Measurements from ENCODE around the gene ASTL.

Gene ASTL

DNA sequence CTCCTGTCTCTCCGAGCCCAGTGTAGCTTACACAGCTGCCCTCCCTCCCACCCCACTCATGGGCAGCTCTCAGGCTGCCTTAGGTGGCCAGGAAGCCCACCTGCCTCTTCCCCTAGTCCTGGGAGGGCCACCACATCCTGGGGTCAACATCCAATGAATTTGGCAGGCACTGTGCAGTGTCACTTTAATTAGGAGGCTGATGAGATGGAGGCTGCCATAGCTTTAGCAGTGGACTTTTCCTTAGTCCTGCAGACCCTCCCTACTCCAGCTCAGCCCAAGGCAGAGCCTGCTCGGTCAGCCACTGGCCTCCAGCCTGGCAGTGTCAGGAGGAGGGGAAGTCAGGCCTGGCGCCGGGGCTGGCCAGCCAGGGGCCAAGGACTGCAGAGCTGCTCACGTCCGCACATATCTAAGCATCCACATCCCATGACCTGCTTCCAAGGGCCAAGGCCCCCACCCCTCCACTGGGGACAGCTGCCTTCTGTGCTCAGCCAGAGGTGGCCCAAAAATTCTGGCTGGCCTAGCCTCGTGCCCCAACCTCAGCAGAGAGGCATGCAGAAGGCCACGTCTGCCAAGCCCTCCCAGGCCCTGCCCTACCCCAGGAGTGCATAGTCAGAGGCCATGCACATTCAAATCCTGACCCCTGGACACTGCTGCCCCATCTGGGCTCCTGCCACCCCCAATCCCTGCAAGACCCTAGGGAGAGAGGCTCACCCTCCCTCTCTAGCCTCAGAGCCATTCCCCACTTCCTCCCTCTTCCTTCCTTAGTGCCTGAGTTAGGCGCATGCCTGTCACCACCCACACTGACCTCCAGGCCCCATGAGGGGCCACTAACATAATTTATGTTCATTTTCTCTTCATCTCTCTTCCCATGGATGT is 55.0 kb downstream of the ASTL start:
- no peak for DNase-seq (ENCODE audit: low spot score)

DNA sequence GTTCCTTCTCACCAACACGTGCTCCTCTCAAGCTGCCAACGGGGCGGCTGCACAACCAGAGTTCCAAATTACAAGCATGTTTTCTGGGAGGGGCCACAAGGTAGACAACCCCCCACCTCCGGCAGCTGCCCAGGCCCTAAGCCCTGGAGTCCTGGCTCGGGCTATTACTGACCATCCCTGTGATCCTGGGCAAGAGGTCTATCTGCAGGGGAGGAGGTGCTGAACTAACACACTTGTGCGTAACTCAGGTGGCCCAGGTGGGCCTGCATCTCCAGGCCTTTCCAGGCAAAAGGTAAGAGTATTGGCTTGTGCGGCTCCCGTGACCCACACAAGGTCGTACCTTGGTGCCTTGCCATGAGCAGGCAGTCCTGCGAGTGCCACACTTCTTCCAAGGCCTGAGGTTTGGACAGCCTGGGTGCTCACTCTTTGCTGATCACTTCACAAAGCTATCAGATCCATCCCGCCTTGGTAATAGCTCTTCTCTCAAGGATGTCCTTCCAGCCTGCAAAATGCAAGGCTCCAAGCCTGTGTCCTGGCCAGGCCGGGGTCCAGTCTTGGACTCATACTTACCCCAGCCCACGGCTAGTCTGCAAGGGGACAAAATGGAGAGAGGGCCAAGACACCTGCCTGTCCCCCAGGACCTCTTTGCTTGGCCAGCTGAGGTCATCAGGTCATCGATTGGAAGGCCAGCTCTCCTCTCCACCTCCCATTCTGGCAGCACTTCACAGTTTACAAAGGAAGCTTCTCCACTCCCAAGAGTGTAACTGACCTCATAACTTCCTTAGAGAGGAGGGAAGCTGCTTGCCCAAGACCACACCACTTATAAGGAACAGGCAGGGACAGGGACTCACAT is 55.9 kb downstream of the ASTL start:
- DNase-seq (ENCODE audit: low spot score) = no peak

DNA sequence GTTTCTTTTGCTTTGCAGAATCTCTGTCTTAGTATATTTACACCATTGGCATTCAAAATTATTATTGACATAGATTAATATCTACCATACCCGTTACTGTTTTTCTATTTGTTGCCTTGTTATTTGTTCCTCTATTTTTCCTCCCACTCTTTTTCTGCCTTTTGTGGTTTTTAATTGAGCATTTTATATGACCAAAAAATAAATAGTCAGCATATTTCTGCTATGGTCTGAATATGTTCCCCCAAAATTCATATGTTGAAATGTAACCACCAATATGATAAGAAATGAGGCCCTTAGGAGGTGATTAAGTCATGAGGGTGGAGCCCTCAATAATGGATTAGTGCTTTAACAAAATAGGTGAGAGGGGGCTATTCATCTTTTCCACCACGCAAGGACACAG is 57.3 kb downstream of the ASTL start:
- no peak for DNase-seq (ENCODE audit: low spot score)

DNA sequence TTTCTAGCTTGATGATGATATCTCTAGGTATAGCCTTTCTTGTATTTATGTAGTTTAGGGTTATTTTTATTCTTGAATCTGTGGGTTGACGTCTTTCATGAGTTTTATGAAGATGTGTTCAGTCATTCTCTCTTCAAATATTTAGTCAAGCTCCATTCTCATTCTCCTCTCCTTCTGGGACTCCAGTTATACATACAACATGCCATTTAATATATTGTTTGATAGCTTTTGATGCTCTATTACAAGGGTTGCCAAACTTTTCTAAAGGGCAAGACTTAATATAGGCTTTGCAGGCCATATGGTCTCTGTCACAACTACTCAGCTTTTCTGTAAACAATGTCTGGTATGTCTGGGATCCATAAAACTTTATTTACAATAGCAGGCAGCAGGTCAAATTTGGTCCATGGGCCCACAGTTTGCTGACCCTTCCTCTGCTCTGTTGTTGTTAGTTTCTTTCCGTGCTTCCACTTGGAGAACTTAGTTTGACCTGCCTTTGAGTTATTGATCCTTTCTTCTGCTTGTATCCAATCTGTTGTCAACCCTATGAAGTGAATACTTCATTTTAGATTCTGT is 63.0 kb downstream of the ASTL start:
- DNase-seq (ENCODE audit: low spot score) = no peak

DNA sequence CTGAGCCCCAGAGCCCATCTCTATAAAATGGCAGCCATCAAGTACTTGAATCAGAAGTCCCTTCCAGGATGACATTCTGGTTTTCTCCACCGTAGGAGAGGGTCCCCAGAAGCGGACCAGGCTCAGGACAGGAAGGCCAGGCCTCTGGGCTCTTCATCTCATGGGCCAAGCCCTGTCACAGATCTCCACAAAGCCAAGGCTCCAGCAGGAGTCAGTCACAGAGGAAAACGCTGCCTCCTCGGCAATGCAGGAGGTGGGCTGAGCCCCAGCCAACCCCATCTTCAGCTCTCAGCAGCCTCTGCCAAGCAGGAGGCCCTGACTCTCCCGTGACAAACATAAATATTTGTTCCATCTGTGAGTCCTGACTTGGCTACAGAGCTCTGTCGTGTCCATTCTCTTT is 64.1 kb downstream of the ASTL start:
- DNase-seq (ENCODE audit: low spot score) = no peak

DNA sequence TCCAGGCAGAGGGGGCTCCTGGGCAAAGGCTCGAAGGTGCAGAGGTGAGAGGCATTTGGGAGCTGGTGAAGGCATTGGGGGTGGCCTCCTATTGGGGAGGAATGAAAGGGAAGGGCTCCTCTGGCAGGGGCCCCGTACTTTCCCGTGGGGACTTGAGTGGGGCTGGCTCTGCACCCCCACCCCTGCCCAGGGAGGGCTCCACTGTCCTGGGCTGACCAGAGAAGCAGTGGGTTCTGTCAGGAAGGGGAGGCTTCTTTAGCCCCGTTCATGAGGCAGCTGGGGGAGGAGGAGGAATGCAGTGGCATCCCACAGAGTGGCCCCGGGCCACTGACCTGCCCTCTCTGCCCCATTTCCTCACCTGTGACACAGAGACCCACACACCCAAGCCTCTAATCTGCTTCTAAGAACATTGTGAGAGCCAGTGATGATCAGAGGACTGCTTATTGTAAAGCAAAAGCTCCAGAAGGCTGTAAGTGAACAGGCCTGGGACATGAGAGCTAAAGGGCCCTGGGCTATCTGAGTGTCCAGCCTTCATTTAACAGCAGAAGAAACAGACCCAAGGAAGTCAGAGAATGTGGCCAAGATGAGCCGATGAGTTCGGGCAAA is 65.0 kb downstream of the ASTL start:
- DNase-seq (ENCODE audit: low spot score) = no peak
